Astrocyte (in vitro differentiated cells and primary cell): ENCODE measurements around the gene ELAC2. TPM values are rescaled to one million over a fixed set of nuclear protein-coding genes. Genes with fewer than 3 reads are reported as not detected.

ENCODE experiments used
- DNase-seq: peaks from one replicate; pipeline ENCODE4 v3.0.0-alpha.2; 2010; ENCODE audit warnings: low read depth
- FAIRE-seq: peaks from 2 replicates; lab custom pipeline; 2011; peaks lifted over from hg19 to GRCh38; lab: Jason Lieb, UNC
- H2AFZ ChIP-seq: 2 replicates; pipeline ENCODE4 v1.6.0; 2012; ENCODE audit warnings: low read depth, low read length, inconsistent platforms
- H3K27ac ChIP-seq: 2 replicates; pipeline ENCODE4 v1.5.1; 2011; ENCODE audit warnings: low read depth, low read length, inconsistent platforms
- H3K27me3 ChIP-seq: 2 replicates; pipeline ENCODE4 v1.6.0; 2011; ENCODE audit warnings: low read length, inconsistent platforms; ENCODE audit not compliant: insufficient read depth
- H3K36me3 ChIP-seq: 2 replicates; pipeline ENCODE4 v1.5.1; 2011; ENCODE audit warnings: low read length, inconsistent platforms; ENCODE audit not compliant: insufficient read depth
- H3K4me1 ChIP-seq: 2 replicates; pipeline ENCODE4 v1.5.1; 2011; ENCODE audit warnings: low read length, inconsistent platforms; ENCODE audit not compliant: insufficient read depth
- H3K4me2 ChIP-seq: 2 replicates; pipeline ENCODE4 v1.6.0; 2012; ENCODE audit warnings: low read length, inconsistent platforms
- H3K4me3 ChIP-seq: 2 replicates; pipeline ENCODE4 v1.5.1; 2011; ENCODE audit warnings: low read depth, mild to moderate bottlenecking, low read length, inconsistent platforms; ENCODE audit not compliant: insufficient read depth
- H3K79me2 ChIP-seq: 2 replicates; pipeline ENCODE4 v1.6.0; 2012; ENCODE audit warnings: mild to moderate bottlenecking, low read length, inconsistent platforms; ENCODE audit not compliant: insufficient read depth
- H3K9ac ChIP-seq: 2 replicates; pipeline ENCODE4 v1.6.0; 2012; ENCODE audit warnings: mild to moderate bottlenecking, low read length, inconsistent platforms
- H3K9me3 ChIP-seq: 2 replicates; pipeline ENCODE4 v1.5.1; 2012; ENCODE audit warnings: low read depth, mild to moderate bottlenecking, low read length, inconsistent platforms; ENCODE audit not compliant: insufficient read depth
- H4K20me1 ChIP-seq: 2 replicates; pipeline ENCODE4 v1.6.0; 2012; ENCODE audit warnings: low read length, inconsistent platforms; ENCODE audit not compliant: insufficient read depth
- H3K27ac Mint-ChIP-seq: one replicate; pipeline ENCODE4 v1.8.0; 2021; ENCODE audit warnings: mild to moderate bottlenecking, mixed read lengths; ENCODE audit not compliant: unreplicated experiment
- H3K27me3 Mint-ChIP-seq: one replicate; pipeline ENCODE4 v1.8.0; 2021; ENCODE audit warnings: low read depth, mixed read lengths; ENCODE audit not compliant: unreplicated experiment
- H3K36me3 Mint-ChIP-seq: one replicate; pipeline ENCODE4 v1.8.0; 2021; ENCODE audit warnings: low read depth, mixed read lengths; ENCODE audit not compliant: unreplicated experiment
- H3K4me1 Mint-ChIP-seq: one replicate; pipeline ENCODE4 v1.8.0; 2021; ENCODE audit warnings: low read depth, mixed read lengths; ENCODE audit not compliant: unreplicated experiment
- H3K4me3 Mint-ChIP-seq: one replicate; pipeline ENCODE4 v1.8.0; 2021; ENCODE audit warnings: mild to moderate bottlenecking, moderate library complexity, mixed read lengths; ENCODE audit not compliant: unreplicated experiment
- H3K9me3 Mint-ChIP-seq: one replicate; pipeline ENCODE4 v1.8.0; 2021; ENCODE audit warnings: mild to moderate bottlenecking, mixed read lengths; ENCODE audit not compliant: unreplicated experiment
- EZH2 ChIP-seq: IDR thresholded peaks from 2 replicates; pipeline ENCODE4 v1.6.1; 2012; ENCODE audit warnings: mild to moderate bottlenecking, low read length, inconsistent platforms; ENCODE audit not compliant: insufficient read depth
- total RNA-seq: library from RNA; stranded (reverse); gene quantifications from 2 replicates; pipeline ENCODE4 v1.2.1, GENCODE V29; 2021
- TF ChIP-seq, protein P1 (sequence below): IDR thresholded peaks from 2 replicates; pipeline ENCODE4 v1.5.1; 2011; ENCODE audit warnings: low read depth, mild to moderate bottlenecking, inconsistent platforms, low read length, moderate library complexity; ENCODE audit not compliant: insufficient read depth

The ELAC2 gene
- total RNA-seq, 1 donor from 2014 or later = 63.2 TPM

GRCh38 chr17:13002761-13003453 lies 14.9 kb downstream of the ELAC2 start:
- H3K4me1 ChIP-seq = peaks cover 3% of the 10 kb centered on the region
- no peak overlapping the region for H3K9ac ChIP-seq
- H3K79me2 ChIP-seq = no peaks in the 10 kb centered on the region
- DNase-seq = peak; percentile 40
- H3K27me3 ChIP-seq = no peaks in the 10 kb centered on the region
- no peak for FAIRE-seq
- no peak overlapping the region for H3K4me2 ChIP-seq
- Mint-ChIP-seq H3K9me3 (no peaks in the 10 kb centered on the region), H3K27me3 (no peaks in the 10 kb centered on the region), H3K4me3 (no peak overlapping the region), H3K36me3 (no peaks in the 10 kb centered on the region), H3K4me1 (no peaks in the 10 kb centered on the region), H3K27ac (no peak overlapping the region)
- H3K27ac ChIP-seq = no peak overlapping the region
- H4K20me1 ChIP-seq = peaks cover 22% of the 10 kb centered on the region
- H2AFZ ChIP-seq = peak overlapping the region; percentile 21
- H3K9me3 ChIP-seq = no peaks in the 10 kb centered on the region
- H3K36me3 ChIP-seq = peaks cover 55% of the 10 kb centered on the region
- no peak overlapping the region for H3K4me3 ChIP-seq
- TF ChIP-seq, protein P1, sequence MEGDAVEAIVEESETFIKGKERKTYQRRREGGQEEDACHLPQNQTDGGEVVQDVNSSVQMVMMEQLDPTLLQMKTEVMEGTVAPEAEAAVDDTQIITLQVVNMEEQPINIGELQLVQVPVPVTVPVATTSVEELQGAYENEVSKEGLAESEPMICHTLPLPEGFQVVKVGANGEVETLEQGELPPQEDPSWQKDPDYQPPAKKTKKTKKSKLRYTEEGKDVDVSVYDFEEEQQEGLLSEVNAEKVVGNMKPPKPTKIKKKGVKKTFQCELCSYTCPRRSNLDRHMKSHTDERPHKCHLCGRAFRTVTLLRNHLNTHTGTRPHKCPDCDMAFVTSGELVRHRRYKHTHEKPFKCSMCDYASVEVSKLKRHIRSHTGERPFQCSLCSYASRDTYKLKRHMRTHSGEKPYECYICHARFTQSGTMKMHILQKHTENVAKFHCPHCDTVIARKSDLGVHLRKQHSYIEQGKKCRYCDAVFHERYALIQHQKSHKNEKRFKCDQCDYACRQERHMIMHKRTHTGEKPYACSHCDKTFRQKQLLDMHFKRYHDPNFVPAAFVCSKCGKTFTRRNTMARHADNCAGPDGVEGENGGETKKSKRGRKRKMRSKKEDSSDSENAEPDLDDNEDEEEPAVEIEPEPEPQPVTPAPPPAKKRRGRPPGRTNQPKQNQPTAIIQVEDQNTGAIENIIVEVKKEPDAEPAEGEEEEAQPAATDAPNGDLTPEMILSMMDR = peak; percentile 86
- TF ChIP-seq EZH2 = no peak

- TF ChIP-seq, protein P1 = no peak
- no peak for TF ChIP-seq EZH2
- Histone ChIP-seq H3K9ac (no peak overlapping the region), H3K4me3 (no peak overlapping the region), H3K9me3 (no peaks in the 10 kb centered on the region), H2AFZ (no peak overlapping the region), H3K36me3 (peaks cover 63% of the 10 kb centered on the region), H4K20me1 (peaks cover 22% of the 10 kb centered on the region), H3K4me2 (no peak overlapping the region), H3K27ac (no peak overlapping the region), H3K27me3 (no peaks in the 10 kb centered on the region), H3K79me2 (no peaks in the 10 kb centered on the region), H3K4me1 (peaks cover 3% of the 10 kb centered on the region)
- Mint-ChIP-seq H3K27ac (no peak overlapping the region), H3K36me3 (no peaks in the 10 kb centered on the region), H3K4me1 (no peaks in the 10 kb centered on the region), H3K27me3 (no peaks in the 10 kb centered on the region), H3K4me3 (no peak overlapping the region), H3K9me3 (no peaks in the 10 kb centered on the region)
- no peak for FAIRE-seq
- DNase-seq = no peak
Measured at GRCh38 chr17:13001991-13002615, 15.7 kb downstream of the ELAC2 start.

DNA sequence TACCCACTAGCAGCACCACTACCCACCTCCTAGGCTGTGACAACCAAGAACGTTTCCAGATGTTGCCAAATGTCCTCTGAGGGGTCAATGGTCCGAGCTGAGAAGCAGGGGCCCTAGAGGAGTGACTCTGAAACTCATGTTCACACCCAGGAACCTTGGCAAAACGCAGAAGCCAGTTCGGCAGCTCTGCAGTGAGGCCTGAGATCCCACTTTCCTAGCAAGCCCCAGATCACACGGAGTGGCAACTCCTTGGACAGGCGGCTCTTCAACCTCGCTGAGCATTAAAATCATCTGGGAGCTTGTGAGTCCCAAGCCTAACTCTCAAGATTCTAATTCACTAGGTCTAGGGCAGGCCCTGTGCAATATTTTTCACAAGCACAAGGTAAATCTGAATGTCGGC lies 17.3 kb downstream of the ELAC2 start:
- H3K4me1 Mint-ChIP-seq = no peaks in the 10 kb centered on the region
- TF ChIP-seq, protein P1 = no peak
- TF ChIP-seq EZH2 = no peak
- Histone ChIP-seq H2AFZ (no peak overlapping the region), H3K9ac (no peak overlapping the region), H3K9me3 (no peaks in the 10 kb centered on the region), H3K4me1 (peaks cover 3% of the 10 kb centered on the region), H3K4me2 (no peak overlapping the region), H3K36me3 (peaks cover 70% of the 10 kb centered on the region), H4K20me1 (peaks cover 22% of the 10 kb centered on the region), H3K79me2 (no peaks in the 10 kb centered on the region), H3K27me3 (no peaks in the 10 kb centered on the region), H3K4me3 (no peak overlapping the region), H3K27ac (no peak overlapping the region)
- no peaks in the 10 kb centered on the region for H3K36me3 Mint-ChIP-seq
- FAIRE-seq = no peak
- no peaks in the 10 kb centered on the region for H3K9me3 Mint-ChIP-seq
- H3K27me3 Mint-ChIP-seq = no peaks in the 10 kb centered on the region
- no peak for DNase-seq
- H3K4me3 Mint-ChIP-seq = no peak overlapping the region
- no peak overlapping the region for H3K27ac Mint-ChIP-seq
